ENCODE data around the gene PPP1R1C.
"Not testable (repeated sequence)": the region's sequence is repeated elsewhere in the genome, so short reads cannot be mapped to it uniquely, and the experiment has no call there.

Gene PPP1R1C, protein sequence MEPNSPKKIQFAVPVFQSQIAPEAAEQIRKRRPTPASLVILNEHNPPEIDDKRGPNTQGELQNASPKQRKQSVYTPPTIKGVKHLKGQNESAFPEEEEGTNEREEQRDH

DNA sequence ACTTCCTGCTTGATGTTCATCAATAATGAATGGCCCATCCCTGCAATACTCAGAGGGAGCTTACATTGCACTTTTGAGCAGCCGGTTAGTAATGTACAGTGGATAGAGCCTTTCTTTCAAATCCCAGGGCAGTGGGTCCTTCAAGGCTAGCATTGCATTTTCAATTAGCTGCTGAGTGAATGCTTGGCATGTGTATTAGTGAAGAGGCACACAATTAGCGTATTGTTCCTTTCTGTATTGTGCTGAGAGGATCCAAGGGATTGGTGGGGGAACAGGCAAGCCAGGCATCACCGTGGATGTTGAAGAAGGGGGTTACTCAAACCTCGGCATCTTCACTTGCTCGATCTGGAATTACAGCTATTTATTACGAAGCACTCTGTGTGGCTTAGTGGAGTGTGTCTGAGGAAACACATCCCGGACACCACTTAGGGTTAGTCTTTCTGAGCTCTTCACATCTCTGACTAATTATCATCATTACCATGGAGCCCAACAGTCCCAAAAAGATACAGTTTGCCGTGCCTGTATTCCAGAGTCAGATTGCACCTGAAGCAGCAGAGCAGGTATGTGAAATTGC lies at the start of gene PPP1R1C:
Gene PPP1R1C (plus strand): TSS at position 222 of the 574 bp plus-strand sequence. CDS start 258 bp downstream, at position 480.
- no peak for DNase-seq

- DNase-seq = no peak
These were observed 48.2 kb upstream of the PPP1R1C start for GRCh38 chr2:181937473-181937872.

DNA sequence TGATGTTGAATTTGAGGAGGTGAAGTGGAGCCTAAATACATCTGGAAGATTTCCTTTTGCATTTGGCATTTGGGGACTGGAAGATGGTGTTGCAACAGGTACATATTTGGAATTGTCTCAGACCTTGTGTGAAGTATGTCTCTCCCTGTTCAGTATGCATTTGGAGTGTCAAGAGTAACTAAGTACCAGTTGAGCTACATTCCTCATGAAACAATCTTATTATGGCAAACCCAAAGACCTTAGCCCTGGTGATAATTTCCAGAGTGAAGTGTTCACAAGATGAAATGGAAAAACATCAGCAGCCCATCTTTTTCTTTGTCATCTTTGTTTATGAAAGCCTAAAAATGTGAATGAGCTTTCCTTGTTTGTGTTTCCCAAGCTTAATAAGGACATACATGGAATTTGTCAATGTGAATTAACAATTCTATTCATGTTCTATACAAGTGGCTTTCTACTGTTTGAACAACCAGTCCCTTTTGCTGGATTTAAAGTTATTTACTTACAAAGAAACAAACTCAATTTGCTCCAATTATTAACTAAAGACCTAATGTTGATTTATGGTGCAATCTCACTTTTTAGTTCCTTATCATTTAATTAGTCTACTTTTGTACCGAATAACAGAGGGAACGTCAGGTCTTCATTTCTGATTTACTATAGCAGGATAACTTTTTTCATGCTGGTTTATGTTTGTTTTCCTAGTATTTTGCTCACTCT lies 42.1 kb upstream of the PPP1R1C start:
- no peak for DNase-seq

GRCh38 chr2:181944164-181944913 lies 41.3 kb upstream of the PPP1R1C start:
- DNase-seq = no peak

DNA sequence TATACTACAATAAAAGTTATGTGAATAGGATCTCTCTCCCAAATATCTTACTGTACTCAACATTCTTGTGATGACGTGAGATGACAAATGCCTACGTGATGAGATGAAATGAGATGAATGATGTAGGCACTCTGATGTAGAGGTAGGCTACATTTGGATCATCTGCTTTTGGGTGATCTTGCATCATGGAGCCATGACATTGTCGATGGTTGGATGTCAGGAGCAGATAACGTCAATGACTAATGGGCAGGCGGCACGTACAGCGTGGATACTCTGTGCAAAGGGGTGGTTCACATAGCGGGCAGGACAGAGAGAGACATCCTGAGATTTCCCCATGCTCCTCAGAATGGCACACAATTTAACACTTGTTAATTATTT lies 40.8 kb upstream of the PPP1R1C start:
- no peak for DNase-seq

GRCh38 chr2:181946444-181947127 lies 39.1 kb upstream of the PPP1R1C start:
- no peak for DNase-seq

- DNase-seq = no peak
These were observed 38.4 kb upstream of the PPP1R1C start for GRCh38 chr2:181947273-181947672.

- no peak for DNase-seq
These were observed 37.4 kb upstream of the PPP1R1C start for GRCh38 chr2:181948227-181948626.

DNA sequence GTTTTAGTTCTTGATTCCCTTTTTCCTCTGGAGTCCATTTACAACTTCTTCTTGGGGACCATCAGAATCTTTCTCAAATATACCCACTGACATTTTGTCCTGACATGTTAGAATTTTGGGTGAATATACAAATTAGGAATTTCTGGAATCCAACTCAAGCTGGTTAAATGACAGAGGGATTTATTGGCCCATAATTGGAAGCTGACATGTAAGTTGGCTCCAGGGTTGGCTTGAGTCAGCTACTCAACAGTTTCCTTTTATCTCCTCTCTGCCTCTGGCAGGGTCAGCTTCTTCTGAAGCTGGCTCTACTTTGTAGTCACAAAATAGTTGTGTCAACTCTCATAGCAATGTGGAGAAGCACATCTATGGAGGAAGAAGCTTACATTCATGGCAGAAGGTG lies 36.6 kb upstream of the PPP1R1C start:
- DNase-seq = no peak

DNA sequence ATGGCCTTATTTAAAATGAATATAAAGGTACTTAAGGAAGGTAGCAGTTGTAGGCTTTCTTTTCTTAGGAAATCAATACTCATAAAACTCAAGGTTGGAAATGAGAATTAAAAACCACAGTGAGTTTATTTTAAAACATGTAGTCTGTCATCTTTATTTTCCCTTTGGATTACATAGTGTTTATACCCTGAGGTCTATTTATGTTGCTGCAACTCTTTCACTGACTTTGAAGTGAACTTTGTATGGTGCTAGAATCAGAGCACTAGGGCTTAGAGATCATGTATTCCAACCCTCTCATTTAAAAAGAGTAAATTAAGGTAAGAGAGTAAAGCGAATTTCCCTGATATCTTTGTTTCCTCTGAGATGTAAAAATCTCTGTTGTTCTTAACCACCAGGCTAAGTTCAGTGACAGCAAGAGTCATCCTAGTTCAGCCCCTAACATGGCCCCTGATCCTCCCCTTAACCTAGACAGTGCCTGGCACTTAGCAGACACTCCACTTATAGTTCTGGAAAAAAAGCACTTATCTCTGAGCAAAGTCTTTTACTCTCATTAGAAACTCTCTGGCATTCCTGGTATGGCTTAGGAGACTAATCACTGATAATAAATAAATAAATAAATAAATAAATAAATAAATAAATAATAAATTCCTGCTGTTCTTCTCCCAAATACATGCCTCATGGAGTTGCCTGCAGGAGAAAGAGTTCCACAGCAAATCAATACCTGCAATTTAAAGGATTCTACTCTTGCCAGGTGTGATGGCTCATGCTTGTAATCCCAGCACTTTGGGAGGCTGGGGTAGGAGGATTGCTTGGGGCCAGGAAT lies 33.0 kb upstream of the PPP1R1C start:
- DNase-seq = no peak

- peak; percentile 16 to 49 for DNase-seq
These were observed 31.6 kb upstream of the PPP1R1C start for GRCh38 chr2:181953881-181954537.

DNA sequence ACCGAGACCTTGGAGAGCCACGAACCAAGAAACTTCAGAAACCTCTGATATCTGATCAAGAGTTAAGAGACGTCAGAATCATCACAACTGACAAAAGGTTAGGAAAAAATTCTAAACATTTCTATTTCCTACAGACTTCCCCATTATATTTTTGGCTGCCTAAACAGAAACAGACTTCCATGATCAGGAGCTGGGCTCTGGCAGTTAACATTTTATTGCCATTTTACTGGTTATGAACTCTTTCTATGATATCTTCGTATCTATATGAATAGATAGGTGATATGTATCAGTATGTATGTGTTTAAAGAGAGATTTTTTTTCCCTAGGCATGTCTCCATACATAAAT lies 31.1 kb upstream of the PPP1R1C start:
- DNase-seq = no peak

DNA sequence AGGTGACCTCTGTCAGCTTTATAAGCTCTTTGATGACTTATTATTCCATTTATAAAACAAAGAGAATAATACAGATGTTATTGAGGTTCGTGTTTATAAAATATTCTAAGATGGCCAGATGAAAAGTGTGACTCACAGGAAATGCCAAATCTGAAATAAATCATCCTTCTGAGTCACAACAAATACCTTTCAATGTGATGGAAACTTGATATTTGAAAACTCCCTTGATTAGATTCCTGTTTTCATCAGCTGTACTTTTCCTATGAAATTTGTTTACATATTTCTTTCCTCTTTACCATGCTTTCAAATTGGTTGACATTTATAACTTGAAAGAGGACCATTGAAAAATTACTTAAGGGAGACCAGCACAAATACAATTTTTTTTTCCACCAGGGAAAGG lies 30.6 kb upstream of the PPP1R1C start:
- no peak for DNase-seq

GRCh38 chr2:181955866-181956265 lies 29.8 kb upstream of the PPP1R1C start:
- DNase-seq = not testable (repeated sequence)

DNA sequence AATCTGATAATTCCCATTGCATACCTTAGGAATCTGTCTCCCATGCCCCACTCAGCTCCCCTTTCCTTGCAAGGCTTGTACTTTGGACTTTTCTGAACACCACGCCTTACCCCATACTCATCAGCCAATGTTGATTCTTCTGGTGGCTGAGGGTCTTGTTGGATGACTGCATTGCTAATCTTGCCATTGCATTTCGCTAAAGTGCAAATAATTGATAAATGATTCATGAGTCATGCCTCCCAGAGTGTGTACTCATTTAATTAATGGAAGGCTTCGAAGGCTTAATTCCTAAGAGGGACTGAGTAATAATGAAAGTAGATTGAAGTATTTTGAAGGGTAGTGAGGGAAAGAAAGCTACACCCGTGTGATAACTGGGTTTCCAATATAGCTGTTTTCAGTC lies 28.0 kb upstream of the PPP1R1C start:
- DNase-seq = no peak

- DNase-seq = no peak
These were observed 26.9 kb upstream of the PPP1R1C start for GRCh38 chr2:181958726-181959125.

DNA sequence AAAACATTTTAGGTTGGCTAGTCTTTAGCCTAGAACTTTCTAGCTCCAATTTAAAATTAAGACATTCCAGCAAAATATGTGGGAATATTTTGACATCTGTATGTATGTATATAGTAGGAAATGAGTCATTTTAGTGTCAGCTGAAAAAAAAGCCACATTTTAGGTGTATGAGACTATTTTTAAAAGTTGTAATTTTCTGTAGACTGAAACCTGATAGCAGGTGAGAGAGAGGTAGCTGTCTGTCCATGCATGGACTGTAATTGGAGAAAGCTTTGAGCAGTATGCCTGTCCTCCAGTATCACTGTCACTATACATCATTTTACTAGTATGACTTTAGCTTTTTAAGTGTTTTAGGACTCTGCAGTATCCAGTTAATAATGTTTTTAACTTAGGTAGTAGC lies 26.1 kb upstream of the PPP1R1C start:
- no peak for DNase-seq

DNA sequence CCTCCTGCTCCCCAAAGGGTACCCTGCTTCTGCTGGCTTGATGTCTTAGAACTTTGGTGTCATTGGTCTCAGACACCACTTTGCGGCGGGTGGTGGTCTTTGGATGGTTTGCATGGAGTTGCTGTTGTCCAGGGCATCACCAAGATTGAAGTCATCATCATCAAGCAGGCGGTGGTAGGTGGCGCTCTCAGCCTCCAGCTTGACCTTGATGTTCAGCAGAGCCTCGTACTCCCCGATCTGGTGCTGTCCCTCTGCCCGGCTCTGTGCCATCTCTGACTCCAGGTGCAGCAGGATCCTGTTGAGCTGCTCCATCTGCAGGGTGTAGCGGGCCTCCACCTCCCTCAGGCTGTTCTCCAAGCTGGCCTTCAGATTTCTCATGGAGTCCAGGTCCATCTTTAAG lies 24.5 kb upstream of the PPP1R1C start:
- DNase-seq = peak in 1 of 2 experiments; percentile 7

- DNase-seq = no peak
These were observed 23.5 kb upstream of the PPP1R1C start for GRCh38 chr2:181962142-181962541.

- no peak for DNase-seq
These were observed 15.4 kb upstream of the PPP1R1C start for GRCh38 chr2:181970160-181970794.

DNA sequence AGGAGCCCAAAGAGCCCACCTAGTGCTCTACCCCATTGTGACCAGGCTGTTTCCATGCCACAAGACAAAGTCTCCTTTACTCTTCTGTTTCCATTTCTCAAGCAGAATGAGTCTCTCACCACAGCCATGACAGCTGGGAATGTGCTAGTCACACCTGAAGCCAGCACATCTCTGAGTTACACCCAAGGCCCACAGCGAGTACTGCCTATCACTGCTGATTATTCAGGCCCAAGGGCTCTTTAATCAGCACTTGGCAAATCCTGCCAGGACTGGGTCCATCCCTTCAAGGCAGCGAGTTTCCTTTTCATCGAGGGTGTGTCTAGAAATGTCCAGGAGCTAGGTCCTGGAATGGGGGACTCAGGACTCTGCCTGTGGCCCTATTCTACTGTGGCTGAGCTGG lies 14.6 kb upstream of the PPP1R1C start:
- no peak for DNase-seq
